CD4-positive, alpha-beta memory T cell (primary cell): ENCODE measurements around the gene CDC27. TPM values are rescaled to one million over a fixed set of nuclear protein-coding genes. Genes with fewer than 3 reads are reported as not detected.
"Not testable (repeated sequence)": the region's sequence is repeated elsewhere in the genome, so short reads cannot be mapped to it uniquely, and the experiment has no call there.

Source experiments
- CTCF ChIA-PET: fragments of 350-600 bp; sonication (Branson Sonifier 250); formaldehyde crosslinking; loops from one replicate; lab custom pipeline; 2021; ENCODE audit warnings: inconsistent platforms; ENCODE audit not compliant: partially characterized antibody; lab: Charles Lee
- POLR2A ChIA-PET: fragments of 350-600 bp; sonication (Branson Sonifier 250); formaldehyde crosslinking; loops from one replicate; lab custom pipeline; 2021; ENCODE audit not compliant: partially characterized antibody; lab: Charles Lee
- DNase-seq, 5 donors: peaks; one replicate each; pipeline versions ENCODE4 v3.0.0 to v3.0.0-alpha.2; 2020 to 2022; ENCODE audit warnings: mixed read lengths in 1 of 5
- H3K27ac ChIP-seq: one replicate; pipeline ENCODE4 v1.7.0; 2013; ENCODE audit warnings: low read depth, low read length
- H3K27me3 ChIP-seq: 2 replicates; pipeline ENCODE4 v1.7.0; 2013; ENCODE audit warnings: mild to moderate bottlenecking, low read length, moderate library complexity; ENCODE audit not compliant: insufficient read depth
- H3K36me3 ChIP-seq: 2 replicates; pipeline ENCODE4 v1.7.0; 2013; ENCODE audit warnings: mild to moderate bottlenecking, low read length, moderate library complexity; ENCODE audit not compliant: insufficient read depth
- H3K4me1 ChIP-seq: 2 replicates; pipeline ENCODE4 v1.7.0; 2013; ENCODE audit warnings: mild to moderate bottlenecking, low read length, moderate library complexity; ENCODE audit not compliant: insufficient read depth
- H3K4me3 ChIP-seq, 2 donors: one replicate each; pipeline ENCODE4 v1.7.0; 2013; ENCODE audit warnings: low read length in 2 of 2, mild to moderate bottlenecking in 1 of 2
- H3K9me3 ChIP-seq, 2 donors: one replicate each; pipeline ENCODE4 v1.7.0; 2013; ENCODE audit warnings: low read length in 2 of 2, control low read depth in 1 of 2; ENCODE audit not compliant: control insufficient read depth in 1 of 2
- H3K27ac Mint-ChIP-seq, 7 donors: one replicate each; pipeline ENCODE4 v1.8.0; 2020 to 2021; ENCODE audit warnings: mixed read lengths in 7 of 7, mild to moderate bottlenecking in 6 of 7, inconsistent platforms in 3 of 7, moderate library complexity in 3 of 7
- H3K27me3 Mint-ChIP-seq, 2 donors: one replicate each; pipeline ENCODE4 v1.8.0; 2020 to 2021; ENCODE audit warnings: mixed read lengths in 2 of 2
- H3K36me3 Mint-ChIP-seq, 2 donors: one replicate each; pipeline ENCODE4 v1.8.0; 2020 to 2021; ENCODE audit warnings: mixed read lengths in 2 of 2, inconsistent platforms in 1 of 2, mild to moderate bottlenecking in 1 of 2
- H3K4me1 Mint-ChIP-seq, 4 donors: one replicate each; pipeline ENCODE4 v1.8.0; 2020 to 2021; ENCODE audit warnings: mixed read lengths in 4 of 4, mild to moderate bottlenecking in 1 of 4
- H3K4me3 Mint-ChIP-seq, 8 donors: one replicate each; pipeline ENCODE4 v1.8.0; 2020 to 2021; ENCODE audit warnings: mixed read lengths in 8 of 8, mild to moderate bottlenecking in 7 of 8, moderate library complexity in 6 of 8, inconsistent platforms in 3 of 8
- H3K9me3 Mint-ChIP-seq, 8 donors: one replicate each; pipeline ENCODE4 v1.8.0; 2020 to 2021; ENCODE audit warnings: mixed read lengths in 8 of 8, mild to moderate bottlenecking in 5 of 8, inconsistent platforms in 3 of 8, moderate library complexity in 1 of 8
- intact Hi-C: fragments of 100-400 bp; cut with micrococcal nuclease; formaldehyde crosslinking; loops from one replicate; pipeline ENCODE4 v1.15.1; 2023
- polyA plus RNA-seq, 2 donors: library from polyadenylated mRNA; unstranded; fragments of 300-500 nt; fragmentation: Illumina TruSeq; gene quantifications; one replicate each; pipeline ENCODE4 v1.2.3, GENCODE V29; 2021
- total RNA-seq, 2 experiments: library from RNA; stranded (reverse); gene quantifications; one replicate each; pipeline ENCODE4 v1.2.3, GENCODE V29; 2021

CDC27 gene
- total and polyA plus RNA-seq, 4 experiments from 2014 or later: 60.2 to 104 (median 68.8) TPM

- H3K27ac Mint-ChIP-seq: peak overlapping the region in 2 of 7 donors; percentile 53 to 79
- peaks cover 28 to 65% of the 10 kb centered on the region in 2 donors for H3K36me3 Mint-ChIP-seq
- no peaks in the 10 kb centered on the region for H3K9me3 Mint-ChIP-seq
- DNase-seq: no peak
- intact Hi-C loops: no loop called here
- Histone ChIP-seq H3K4me3 (no peak overlapping the region), H3K9me3 (no peaks in the 10 kb centered on the region), H3K27ac (no peak overlapping the region), H3K4me1 (no peaks in the 10 kb centered on the region), H3K36me3 (peaks cover 15% of the 10 kb centered on the region), H3K27me3 (no peaks in the 10 kb centered on the region)
- H3K27me3 Mint-ChIP-seq: no peaks in the 10 kb centered on the region
- ChIA-PET CTCF (no interaction called here), POLR2A (no interaction called here)
- H3K4me3 Mint-ChIP-seq: no peak overlapping the region
- peaks cover 15 to 28% (median 19%) of the 10 kb centered on the region in 4 donors for H3K4me1 Mint-ChIP-seq
Observed at GRCh38 chr17:47164263-47164662, 24.8 kb downstream of the CDC27 start.

GRCh38 chr17:47162013-47162622 lies 27.0 kb downstream of the CDC27 start:
- intact Hi-C loops: no loop called here
- Histone ChIP-seq H3K9me3 (no peaks in the 10 kb centered on the region), H3K4me3 (no peak overlapping the region), H3K4me1 (no peaks in the 10 kb centered on the region), H3K36me3 (peaks cover 12% of the 10 kb centered on the region), H3K27ac (no peak overlapping the region), H3K27me3 (no peaks in the 10 kb centered on the region)
- Mint-ChIP-seq H3K4me1 (peaks cover 11 to 19% (median 16%) of the 10 kb centered on the region in 4 donors), H3K36me3 (peaks cover 23 to 59% of the 10 kb centered on the region in 2 donors), H3K27ac (peak overlapping the region in 5 of 7 donors; percentile 4 to 90 (median 81)), H3K27me3 (no peaks in the 10 kb centered on the region), H3K9me3 (no peaks in the 10 kb centered on the region), H3K4me3 (peak overlapping the region in 6 of 8 donors; percentile 1 to 59 (median 30))
- DNase-seq: no peak
- ChIA-PET POLR2A (interaction anchor here (1.1 kb wide), 1 partner anchor 43 kb away, joined by 3 read pairs; no protein-coding TSS in a partner anchor), CTCF (interaction anchor here (0.7 to 1.4 kb wide), 2 partner anchors 100 to 453 kb away, joined by 3 read pairs; no protein-coding TSS in a partner anchor)

DNA sequence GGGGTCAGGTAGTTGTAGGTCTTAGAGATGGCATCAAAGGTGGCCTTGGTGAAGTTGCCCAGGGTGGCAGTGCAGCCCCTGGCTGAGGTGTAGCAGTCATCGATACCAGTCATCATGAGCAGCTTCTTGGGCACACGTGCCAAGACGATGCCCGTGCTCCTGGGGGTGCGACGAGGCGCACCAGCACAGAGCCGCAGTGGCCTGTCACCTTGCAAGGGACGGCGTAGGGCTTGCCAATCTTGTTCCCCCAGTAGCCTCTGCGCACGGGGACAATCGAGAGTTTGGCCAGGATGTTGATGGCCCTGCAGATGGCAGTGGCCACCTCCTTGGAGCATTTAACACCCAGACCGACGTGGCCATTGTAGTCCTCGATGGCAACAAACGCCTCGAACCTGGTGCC lies 29.8 kb downstream of the CDC27 start:
- Histone ChIP-seq H3K9me3 (no peaks in the 10 kb centered on the region), H3K27ac (no peak overlapping the region), H3K36me3 (peaks cover 12% of the 10 kb centered on the region), H3K4me3 (no peak overlapping the region), H3K4me1 (no peaks in the 10 kb centered on the region), H3K27me3 (no peaks in the 10 kb centered on the region)
- DNase-seq: no peak
- Mint-ChIP-seq H3K36me3 (peaks cover 23 to 57% of the 10 kb centered on the region in 2 donors), H3K4me3 (no peak overlapping the region), H3K4me1 (peaks cover 9 to 13% (median 11%) of the 10 kb centered on the region in 4 donors), H3K27me3 (no peaks in the 10 kb centered on the region), H3K27ac (no peak overlapping the region), H3K9me3 (no peaks in the 10 kb centered on the region)
- CTCF ChIA-PET: no interaction called here
- POLR2A ChIA-PET: no interaction called here
- intact Hi-C loops: no loop called here

- Histone ChIP-seq H3K27me3 (no peaks in the 10 kb centered on the region), H3K36me3 (peaks cover 41% of the 10 kb centered on the region), H3K4me3 (no peak overlapping the region), H3K27ac (no peak overlapping the region), H3K4me1 (no peaks in the 10 kb centered on the region), H3K9me3 (no peaks in the 10 kb centered on the region)
- ChIA-PET CTCF (no interaction called here), POLR2A (no interaction called here)
- Mint-ChIP-seq H3K4me1 (peaks cover 0 to 3% (median under 1%) of the 10 kb centered on the region in 4 donors), H3K27me3 (no peaks in the 10 kb centered on the region), H3K27ac (no peak overlapping the region), H3K4me3 (no peak overlapping the region), H3K36me3 (peaks cover 44 to 60% of the 10 kb centered on the region in 2 donors), H3K9me3 (no peaks in the 10 kb centered on the region)
- DNase-seq: no peak
- intact Hi-C loops: no loop called here
Observed at GRCh38 chr17:47145351-47145750, 43.7 kb downstream of the CDC27 start.

DNA sequence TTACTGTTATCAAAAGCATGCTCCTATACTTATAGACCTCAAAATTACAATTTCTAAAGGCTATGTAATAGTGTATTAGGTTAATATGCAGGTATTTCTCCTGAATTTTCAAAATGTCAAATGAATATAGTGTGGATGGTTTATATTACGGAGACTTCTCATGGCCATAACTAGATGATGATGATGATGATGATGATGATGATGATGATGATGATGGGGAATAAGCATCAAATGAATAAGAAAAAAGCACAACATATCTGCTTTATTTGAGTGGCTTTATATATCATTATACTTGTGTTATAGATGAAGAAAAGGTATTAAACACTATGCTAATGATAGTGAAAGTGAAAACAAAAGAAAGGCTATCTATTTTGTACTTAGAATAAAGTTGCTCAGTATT lies 53.9 kb downstream of the CDC27 start:
- POLR2A ChIA-PET: no interaction called here
- peaks cover 24% of the 10 kb centered on the region for H3K36me3 ChIP-seq

GRCh38 chr17:47134354-47134753 lies 54.7 kb downstream of the CDC27 start:
- H3K9me3 Mint-ChIP-seq, H3K27ac Mint-ChIP-seq, H3K27ac ChIP-seq, H3K9me3 ChIP-seq, H3K27me3 Mint-ChIP-seq, H3K4me1 Mint-ChIP-seq, POLR2A ChIA-PET, H3K4me3 ChIP-seq, DNase-seq, H3K4me1 ChIP-seq, H3K4me3 Mint-ChIP-seq, intact Hi-C loops, H3K27me3 ChIP-seq: not testable (repeated sequence)
- peaks cover 21% of the 10 kb centered on the region for H3K36me3 ChIP-seq
- CTCF ChIA-PET: interaction anchor here (1.0 kb wide), 1 partner anchor 181 kb away, joined by 3 read pairs; no protein-coding TSS in a partner anchor
- peaks cover 41 to 46% of the 10 kb centered on the region in 2 donors for H3K36me3 Mint-ChIP-seq

More for the DNA sequence above, 53.9 kb downstream of the CDC27 start:
- Histone ChIP-seq H3K4me3 (no peak overlapping the region), H3K27ac (no peak overlapping the region), H3K27me3 (no peaks in the 10 kb centered on the region), H3K9me3 (no peaks in the 10 kb centered on the region), H3K4me1 (no peaks in the 10 kb centered on the region)
- CTCF ChIA-PET: interaction anchor here (1.0 kb wide), 1 partner anchor 180 kb away, joined by 3 read pairs; no protein-coding TSS in a partner anchor
- Mint-ChIP-seq H3K9me3 (no peaks in the 10 kb centered on the region), H3K4me3 (no peak overlapping the region), H3K27ac (no peak overlapping the region), H3K36me3 (peaks cover 46 to 51% of the 10 kb centered on the region in 2 donors), H3K4me1 (peaks cover 0 to 2% (median 0%) of the 10 kb centered on the region in 4 donors), H3K27me3 (no peaks in the 10 kb centered on the region)
- intact Hi-C loops: no loop called here
- no peak for DNase-seq

DNA sequence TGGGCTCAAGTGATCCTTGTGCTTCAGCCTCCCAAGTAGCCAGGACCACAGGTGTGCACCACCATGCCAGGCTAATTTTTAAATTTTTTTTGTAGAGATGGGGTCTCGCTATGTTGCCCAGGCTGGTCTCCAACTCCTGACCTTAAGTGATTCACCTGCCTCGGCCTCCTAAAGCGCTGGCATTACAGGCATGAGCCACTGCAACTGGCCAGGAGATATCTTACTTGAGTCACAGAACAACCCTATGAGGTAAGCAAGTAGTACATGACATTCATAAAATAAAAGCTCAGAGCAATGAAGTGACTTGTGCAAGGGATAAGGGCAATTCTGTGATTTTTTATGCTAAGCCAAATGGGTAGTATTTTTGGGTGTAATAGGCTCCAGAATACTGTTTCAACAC lies 57.3 kb downstream of the CDC27 start:
- no peak for DNase-seq
- ChIA-PET CTCF (no interaction called here), POLR2A (no interaction called here)
- no peak overlapping the region for H3K27ac ChIP-seq
- no peak overlapping the region for H3K4me3 Mint-ChIP-seq
- intact Hi-C loops: no loop called here
- peaks cover 12% of the 10 kb centered on the region for H3K36me3 ChIP-seq
- H3K4me1 ChIP-seq: no peaks in the 10 kb centered on the region
- H3K36me3 Mint-ChIP-seq: peaks cover 18 to 35% of the 10 kb centered on the region in 2 donors
- H3K27ac Mint-ChIP-seq: no peak overlapping the region
- H3K4me3 ChIP-seq: no peak overlapping the region
- no peaks in the 10 kb centered on the region for H3K9me3 Mint-ChIP-seq
- H3K4me1 Mint-ChIP-seq: no peaks in the 10 kb centered on the region
- H3K27me3 ChIP-seq: no peaks in the 10 kb centered on the region
- no peaks in the 10 kb centered on the region for H3K27me3 Mint-ChIP-seq
- no peaks in the 10 kb centered on the region for H3K9me3 ChIP-seq
